OCI-LY1 (cell line): ENCODE results near the gene ACVR1B.

Source experiments
- H2AFZ ChIP-seq: fragments of 200-600 bp; sonication (generic), shearing (Covaris generic); 2 replicates; pipeline ENCODE4 v1.6.0; 2014; ENCODE audit warnings: antibody characterized with exemption, mild to moderate bottlenecking, low read length
- H3F3A ChIP-seq: fragments of 200-600 bp; sonication (generic), shearing (Covaris generic); 2 replicates; pipeline ENCODE4 v1.6.0; 2014; ENCODE audit warnings: mild to moderate bottlenecking, antibody characterized with exemption, low read length, moderate library complexity; ENCODE audit not compliant: insufficient read depth
- H3K27ac ChIP-seq: fragments of 200-600 bp; sonication (generic); 2 replicates; pipeline ENCODE4 v1.5.1; 2014; ENCODE audit warnings: low read length, mixed run types, mild to moderate bottlenecking, low read depth; ENCODE audit not compliant: poor library complexity, severe bottlenecking
- H3K27me3 ChIP-seq: fragments of 200-600 bp; sonication (generic); 2 replicates; pipeline ENCODE4 v1.6.0; 2014; ENCODE audit warnings: antibody characterized with exemption, mild to moderate bottlenecking, low read length, moderate library complexity; ENCODE audit not compliant: insufficient read depth
- H3K36me3 ChIP-seq: fragments of 200-600 bp; sonication (generic); 2 replicates; pipeline ENCODE4 v1.6.1; 2014; ENCODE audit warnings: mild to moderate bottlenecking, antibody characterized with exemption, low read length, moderate library complexity, mixed read lengths; ENCODE audit not compliant: insufficient read depth
- H3K4me1 ChIP-seq: fragments of 200-600 bp; sonication (generic); 2 replicates; pipeline ENCODE4 v1.5.1; 2014; ENCODE audit warnings: mild to moderate bottlenecking, low read length, moderate library complexity; ENCODE audit not compliant: insufficient read depth, severe bottlenecking
- H3K4me2 ChIP-seq: fragments of 200-600 bp; sonication (generic), shearing (Covaris generic); 2 replicates; pipeline ENCODE4 v1.6.1; 2014; ENCODE audit warnings: low read length
- H3K4me3 ChIP-seq: fragments of 200-600 bp; sonication (generic); 2 replicates; pipeline ENCODE4 v1.5.1; 2014; ENCODE audit warnings: low read length, low read depth, mild to moderate bottlenecking, mixed read lengths; ENCODE audit not compliant: poor library complexity, severe bottlenecking
- H3K79me2 ChIP-seq: fragments of 200-600 bp; shearing (Covaris generic); 2 replicates; pipeline ENCODE4 v1.6.1; 2016; ENCODE audit warnings: mixed run types, low read length, mixed read lengths; ENCODE audit not compliant: insufficient read depth
- H3K9ac ChIP-seq: fragments of 200-600 bp; sonication (generic), shearing (Covaris generic); 2 replicates; pipeline ENCODE4 v1.6.1; 2014; ENCODE audit warnings: mild to moderate bottlenecking, low read length, mixed read lengths
- H3K9me2 ChIP-seq: fragments of 200-600 bp; sonication (generic), shearing (Covaris generic); 2 replicates; pipeline ENCODE4 v1.6.1; 2014; ENCODE audit warnings: low read depth, mild to moderate bottlenecking, low read length, mixed read lengths
- H3K9me3 ChIP-seq: fragments of 200-600 bp; shearing (Covaris generic); 2 replicates; pipeline ENCODE4 v1.6.1; 2014; ENCODE audit warnings: low read length, mixed read lengths
- H4K20me1 ChIP-seq: fragments of 200-600 bp; sonication (generic), shearing (Covaris generic); 2 replicates; pipeline ENCODE4 v1.6.0; 2016; ENCODE audit warnings: mild to moderate bottlenecking, low read length; ENCODE audit not compliant: insufficient read depth
- EZH2 ChIP-seq: fragments of 200-600 bp; sonication (generic), shearing (Covaris generic); IDR thresholded peaks from 2 replicates; pipeline ENCODE4 v1.8.0; 2017; ENCODE audit warnings: borderline replicate concordance, mixed run types, mild to moderate bottlenecking, antibody characterized with exemption, low read length, moderate library complexity, mixed read lengths
- TF ChIP-seq, protein P1 (sequence below): fragments of 200-600 bp; sonication (generic), shearing (Covaris generic); IDR thresholded peaks from 2 replicates; pipeline ENCODE4 v1.5.1; 2017; ENCODE audit warnings: mild to moderate bottlenecking, antibody characterized with exemption, low read length, moderate library complexity, mixed read lengths

ACVR1B gene

GRCh38 chr12:51944608-51945233 lies 6.8 kb upstream of the ACVR1B start:
- Histone ChIP-seq H3K27me3 (peaks cover 6% of the 10 kb centered on the region; the same call in 1 of the 2 replicates), H3K9me2 (no peaks in the 10 kb centered on the region), H3K79me2 (no peaks in the 10 kb centered on the region), H2AFZ (no peak overlapping the region), H3K36me3 (no peaks in the 10 kb centered on the region), H3F3A (no peaks in the 10 kb centered on the region), H3K9me3 (peaks cover 5% of the 10 kb centered on the region), H4K20me1 (no peaks in the 10 kb centered on the region), H3K4me2 (no peak overlapping the region), H3K4me1 (no peaks in the 10 kb centered on the region), H3K4me3 (no peak overlapping the region), H3K27ac (no peak overlapping the region), H3K9ac (no peak overlapping the region)
- TF ChIP-seq EZH2: no peak
- TF ChIP-seq, protein P1, sequence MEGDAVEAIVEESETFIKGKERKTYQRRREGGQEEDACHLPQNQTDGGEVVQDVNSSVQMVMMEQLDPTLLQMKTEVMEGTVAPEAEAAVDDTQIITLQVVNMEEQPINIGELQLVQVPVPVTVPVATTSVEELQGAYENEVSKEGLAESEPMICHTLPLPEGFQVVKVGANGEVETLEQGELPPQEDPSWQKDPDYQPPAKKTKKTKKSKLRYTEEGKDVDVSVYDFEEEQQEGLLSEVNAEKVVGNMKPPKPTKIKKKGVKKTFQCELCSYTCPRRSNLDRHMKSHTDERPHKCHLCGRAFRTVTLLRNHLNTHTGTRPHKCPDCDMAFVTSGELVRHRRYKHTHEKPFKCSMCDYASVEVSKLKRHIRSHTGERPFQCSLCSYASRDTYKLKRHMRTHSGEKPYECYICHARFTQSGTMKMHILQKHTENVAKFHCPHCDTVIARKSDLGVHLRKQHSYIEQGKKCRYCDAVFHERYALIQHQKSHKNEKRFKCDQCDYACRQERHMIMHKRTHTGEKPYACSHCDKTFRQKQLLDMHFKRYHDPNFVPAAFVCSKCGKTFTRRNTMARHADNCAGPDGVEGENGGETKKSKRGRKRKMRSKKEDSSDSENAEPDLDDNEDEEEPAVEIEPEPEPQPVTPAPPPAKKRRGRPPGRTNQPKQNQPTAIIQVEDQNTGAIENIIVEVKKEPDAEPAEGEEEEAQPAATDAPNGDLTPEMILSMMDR: no peak

- H3K9me3 ChIP-seq: peaks cover 5% of the 10 kb centered on the region
These were observed 4.1 kb upstream of the ACVR1B start for GRCh38 chr12:51947246-51947996.

GRCh38 chr12:51948066-51948465 lies 3.4 kb upstream of the ACVR1B start:
- Histone ChIP-seq H3K4me3 (no peak overlapping the region), H3K4me2 (no peak overlapping the region), H3K9me2 (no peaks in the 10 kb centered on the region), H2AFZ (no peak overlapping the region), H3K36me3 (no peaks in the 10 kb centered on the region), H3K4me1 (peaks cover 18% of the 10 kb centered on the region), H3K27me3 (peaks cover 6% of the 10 kb centered on the region; the same call in 1 of the 2 replicates), H3K9me3 (peaks cover 5% of the 10 kb centered on the region), H3F3A (no peaks in the 10 kb centered on the region), H4K20me1 (no peaks in the 10 kb centered on the region), H3K9ac (no peak overlapping the region), H3K27ac (no peak overlapping the region), H3K79me2 (no peaks in the 10 kb centered on the region)
- TF ChIP-seq, protein P1: no peak
- TF ChIP-seq EZH2: no peak

More at GRCh38 chr12:51947246-51947996, 4.1 kb upstream of the ACVR1B start:
- H3K79me2 ChIP-seq: no peaks in the 10 kb centered on the region
- no peaks in the 10 kb centered on the region for H3K36me3 ChIP-seq
- no peak overlapping the region for H3K27ac ChIP-seq
- no peaks in the 10 kb centered on the region for H4K20me1 ChIP-seq
- H3K9me2 ChIP-seq: no peaks in the 10 kb centered on the region
- no peak for TF ChIP-seq EZH2
- TF ChIP-seq, protein P1: no peak
- no peak overlapping the region for H3K4me3 ChIP-seq
- no peaks in the 10 kb centered on the region for H3F3A ChIP-seq
- H2AFZ ChIP-seq: no peak overlapping the region
- H3K4me2 ChIP-seq: no peak overlapping the region
- no peak overlapping the region for H3K9ac ChIP-seq
- H3K4me1 ChIP-seq: peaks cover 14% of the 10 kb centered on the region
- peaks cover 6% of the 10 kb centered on the region; the same call in 1 of the 2 replicates for H3K27me3 ChIP-seq
